H1 (cell line): ENCODE data around the gene LUC7L3. TPM values are rescaled to one million over a fixed set of nuclear protein-coding genes. Genes with fewer than 3 reads are reported as not detected.
"Not testable (repeated sequence)": the region's sequence is repeated elsewhere in the genome, so short reads cannot be mapped to it uniquely, and the experiment has no call there.

ENCODE experiments used
- CTCF ChIA-PET: fragments of 300-600 bp; sonication (Branson Sonifier 250); formaldehyde crosslinking; loops from one replicate; lab custom pipeline; 2021; ENCODE audit not compliant: partially characterized antibody; lab: Charles Lee
- POLR2A ChIA-PET: fragments of 300-600 bp; sonication (Branson Sonifier 250); formaldehyde crosslinking; loops from one replicate; lab custom pipeline; 2021; ENCODE audit warnings: inconsistent platforms; ENCODE audit not compliant: partially characterized antibody; lab: Charles Lee
- DNase-seq, 2 experiments: peaks; one replicate each; pipeline versions ENCODE4 v3.0.0 to v3.0.0-alpha.2; 2010 to 2022; ENCODE audit warnings: low spot score in 2 of 2, low read depth in 1 of 2, mixed read lengths in 1 of 2
- FAIRE-seq: peaks from 2 replicates; lab custom pipeline; 2011; peaks lifted over from hg19 to GRCh38; lab: Jason Lieb, UNC
- H2AFZ ChIP-seq: 2 replicates; pipeline ENCODE4 v1.8.1; 2012; ENCODE audit warnings: low read length, inconsistent platforms
- H2AK5ac ChIP-seq: 2 replicates; pipeline ENCODE4 v1.6.1; 2013; ENCODE audit warnings: low read depth, low read length
- H2BK120ac ChIP-seq: replicated peaks from 2 replicates; pipeline ENCODE3; 2013; ENCODE audit warnings: low read depth, low read length, inconsistent platforms
- H2BK12ac ChIP-seq: 2 replicates; pipeline ENCODE4 v1.6.1; 2013; ENCODE audit warnings: low read depth, low read length
- H2BK15ac ChIP-seq: 2 replicates; pipeline ENCODE4 v1.6.1; 2013; ENCODE audit warnings: low read length
- H2BK20ac ChIP-seq: 2 replicates; pipeline ENCODE4 v1.6.1; 2013; ENCODE audit warnings: low read length
- H2BK5ac ChIP-seq: 2 replicates; pipeline ENCODE4 v1.6.1; 2013; ENCODE audit warnings: low read depth, low read length
- H3K14ac ChIP-seq: 2 replicates; pipeline ENCODE4 v1.6.1; 2013; ENCODE audit warnings: inconsistent platforms; ENCODE audit not compliant: insufficient read length
- H3K18ac ChIP-seq: 2 replicates; pipeline ENCODE4 v1.6.1; 2013; ENCODE audit warnings: low read length; ENCODE audit errors: extremely low read depth
- H3K23ac ChIP-seq: 2 replicates; pipeline ENCODE4 v1.6.1; 2013; ENCODE audit warnings: inconsistent platforms; ENCODE audit not compliant: insufficient read length
- H3K23me2 ChIP-seq: 2 replicates; pipeline ENCODE4 v1.6.1; 2013; ENCODE audit warnings: low read depth, low read length
- H3K27ac ChIP-seq: 2 replicates; pipeline ENCODE4 v1.6.1; 2011; ENCODE audit warnings: low read depth, low read length, inconsistent platforms
- H3K27me3 ChIP-seq, 4 experiments: replicated peaks in 1 of 4; 1 replicate in 1 of 4; 2 replicates in 3 of 4; pipeline versions ENCODE4 v1.6.1 to v1.8.1; 2011 to 2013; ENCODE audit warnings: low read length in 3 of 4, mild to moderate bottlenecking in 3 of 4, inconsistent platforms in 2 of 4, mixed read lengths in 2 of 4, moderate library complexity in 1 of 4; ENCODE audit not compliant: control insufficient read depth in 3 of 4, insufficient read depth in 3 of 4; ENCODE audit errors: extremely low read depth in 1 of 4
- H3K36me3 ChIP-seq, 4 experiments: 2 replicates each; pipeline versions ENCODE4 v1.6.1 to v1.8.1; 2011 to 2013; ENCODE audit warnings: mild to moderate bottlenecking in 4 of 4, low read length in 3 of 4, moderate library complexity in 2 of 4, control low read depth in 1 of 4, inconsistent platforms in 1 of 4; ENCODE audit not compliant: insufficient read depth in 4 of 4, control insufficient read depth in 2 of 4
- H3K4ac ChIP-seq: replicated peaks from 2 replicates; pipeline ENCODE3; 2013; ENCODE audit warnings: low read length, low read depth, mixed read lengths, inconsistent platforms; ENCODE audit not compliant: insufficient read length
- H3K4me1 ChIP-seq, 4 experiments: replicated peaks in 1 of 4; 1 replicate in 1 of 4; 2 replicates in 3 of 4; pipeline versions ENCODE4 v1.6.1 to v1.8.1; 2011 to 2013; ENCODE audit warnings: low read length in 3 of 4, inconsistent platforms in 2 of 4, mixed read lengths in 1 of 4; ENCODE audit not compliant: insufficient read depth in 4 of 4, control insufficient read depth in 3 of 4
- H3K4me2 ChIP-seq, 2 experiments: 2 replicates each; pipeline versions ENCODE4 v1.6.1 to v1.8.1; 2011 to 2013; ENCODE audit warnings: low read depth in 2 of 2, low read length in 2 of 2, control low read depth in 1 of 2, inconsistent platforms in 1 of 2, mild to moderate bottlenecking in 1 of 2; ENCODE audit not compliant: insufficient read depth in 1 of 2
- H3K4me3 ChIP-seq, 4 experiments: fragments of 200-600, 300-600 bp in 1 of 4; sonication (generic), shearing (Covaris generic), sonication (Bioruptor Twin) in 1 of 4; 2 replicates each; pipeline versions ENCODE4 v1.5.1 to v1.8.1; 2011 to 2016; ENCODE audit warnings: low read length in 4 of 4, low read depth in 3 of 4, control low read depth in 2 of 4, inconsistent platforms in 2 of 4, mild to moderate bottlenecking in 2 of 4, mixed read lengths in 1 of 4, moderate library complexity in 1 of 4; ENCODE audit not compliant: insufficient read depth in 2 of 4; ENCODE audit errors: extremely low read depth in 1 of 4
- H3K56ac ChIP-seq: replicated peaks from 2 replicates; pipeline ENCODE3; 2013; ENCODE audit warnings: low read depth, mild to moderate bottlenecking, mixed read lengths, low read length, inconsistent platforms; ENCODE audit not compliant: insufficient read length
- H3K79me1 ChIP-seq: 2 replicates; pipeline ENCODE4 v1.6.1; 2013; ENCODE audit warnings: low read depth, low read length, control low read depth
- H3K79me2 ChIP-seq, 2 experiments: 2 replicates each; pipeline versions ENCODE4 v1.6.1 to v1.8.1; 2012 to 2013; ENCODE audit warnings: low read length in 2 of 2, mild to moderate bottlenecking in 2 of 2, inconsistent platforms in 1 of 2; ENCODE audit not compliant: insufficient read depth in 2 of 2, control insufficient read depth in 1 of 2
- H3K9ac ChIP-seq, 4 experiments: replicated peaks in 1 of 4; 1 replicate in 1 of 4; 2 replicates in 3 of 4; pipeline versions ENCODE4 v1.6.1 to v1.8.1; 2011 to 2013; ENCODE audit warnings: low read depth in 3 of 4, low read length in 3 of 4, control low read depth in 2 of 4, mild to moderate bottlenecking in 2 of 4, moderate library complexity in 2 of 4, inconsistent platforms in 1 of 4; ENCODE audit errors: extremely low read depth in 1 of 4
- H3K9me3 ChIP-seq, 2 experiments: 2 replicates each; pipeline versions ENCODE4 v1.6.1 to v1.8.1; 2012 to 2013; ENCODE audit warnings: mild to moderate bottlenecking in 2 of 2, moderate library complexity in 2 of 2, control low read depth in 1 of 2, inconsistent platforms in 1 of 2, low read depth in 1 of 2, low read length in 1 of 2, mixed read lengths in 1 of 2; ENCODE audit not compliant: insufficient read depth in 2 of 2
- H4K20me1 ChIP-seq, 2 experiments: replicated peaks in 1 of 2; 2 replicates each; pipeline versions ENCODE3 to v1.8.1; 2011 to 2013; ENCODE audit warnings: inconsistent platforms in 2 of 2, low read length in 2 of 2, mild to moderate bottlenecking in 1 of 2; ENCODE audit not compliant: insufficient read depth in 2 of 2, control insufficient read depth in 1 of 2
- H4K5ac ChIP-seq: 2 replicates; pipeline ENCODE4 v1.6.1; 2013; ENCODE audit warnings: low read length, low read depth, mixed read lengths, inconsistent platforms; ENCODE audit not compliant: insufficient read length
- H4K8ac ChIP-seq: 2 replicates; pipeline ENCODE4 v1.8.0; 2013; ENCODE audit warnings: mild to moderate bottlenecking, moderate library complexity, low read length, inconsistent platforms; ENCODE audit not compliant: insufficient read depth; ENCODE audit errors: extremely low read depth
- H4K91ac ChIP-seq: replicated peaks from 2 replicates; pipeline ENCODE3; 2013; ENCODE audit warnings: low read length, mixed read lengths, inconsistent platforms; ENCODE audit not compliant: insufficient read length
- BCL11A ChIP-seq, 2 experiments: IDR thresholded peaks; one replicate each; pipeline ENCODE4 v1.6.1; 2011; ENCODE audit warnings: low read depth in 2 of 2, low read length in 2 of 2, mild to moderate bottlenecking in 2 of 2
- GABPA ChIP-seq: IDR thresholded peaks from 2 replicates; pipeline ENCODE4 v1.6.1; 2011; ENCODE audit warnings: mild to moderate bottlenecking, low read length, moderate library complexity, borderline replicate concordance; ENCODE audit not compliant: insufficient read depth
- KDM4A ChIP-seq: IDR thresholded peaks from one replicate; pipeline ENCODE4 v1.7.1; 2012; ENCODE audit warnings: low read depth, mild to moderate bottlenecking, moderate library complexity, low read length, inconsistent platforms; ENCODE audit not compliant: severe bottlenecking
- RNF2 ChIP-seq: fragments of 200-900, 300-1000 bp; sonication (generic); IDR thresholded peaks from 2 replicates; pipeline ENCODE4 v1.7.1; 2016; ENCODE audit warnings: borderline replicate concordance, low read depth, mild to moderate bottlenecking, antibody characterized with exemption, low read length; ENCODE audit not compliant: poor library complexity, severe bottlenecking; ENCODE audit errors: missing control alignments
- TCF12 ChIP-seq: IDR thresholded peaks from 2 replicates; pipeline ENCODE4 v1.6.1; 2011; ENCODE audit warnings: low read depth, mild to moderate bottlenecking, low read length
- WGBS, 2 experiments: shearing (Covaris generic) in 1 of 2; methylation state at CpG; one replicate each; pipeline versions ENCODE4 v1.1.6 to v1.1.7; 2013 to 2015; ENCODE audit warnings: low lambda C conversion rate in 2 of 2, mixed read lengths in 2 of 2, inconsistent platforms in 1 of 2, low coverage in 1 of 2, missing lambda C conversion rate in 1 of 2; ENCODE audit not compliant: insufficient replicate concordance in 2 of 2, insufficient coverage in 1 of 2, insufficient read length in 1 of 2; ENCODE audit errors: extremely low coverage in 1 of 2, missing lambda C conversion rate in 1 of 2; 5-methylcytosine and 5-hydroxymethylcytosine counted together
- polyA plus RNA-seq, 7 experiments: library from polyadenylated mRNA; depleted of rRNA in 3 of 7; stranded (reverse) in 5 of 7; unstranded in 2 of 7; fragments of >200 nt in 5 of 7; fragments of 200-250 nt in 2 of 7; gene quantifications; 1 replicate in 5 of 7; 2 replicates in 1 of 7; 4 replicates in 1 of 7; pipeline versions ENCODE4 v1.2.1 to v1.2.3, GENCODE V29; 2011 to 2013; ENCODE audit warnings: missing spikeins in 2 of 7, mixed read lengths in 2 of 7
- total RNA-seq: library from RNA; stranded (reverse); fragmentation: NEBNext Ultra II Directional; extraction: Animal tissue kit (Norgen Biotek cat#: 25700); gene quantifications from 2 replicates; pipeline ENCODE4 v1.2.1, GENCODE V29; 2021

Gene LUC7L3
- total and polyA plus RNA-seq, 2 of the 8 experiments (the other 6 are each of a cell fraction or from before 2014, with no cell fraction given): 102 to 126 TPM

GRCh38 chr17:50708050-50709000, 11.1 kb upstream of the LUC7L3 start (continued):
- TF ChIP-seq RNF2 (no peak), TCF12 (no peak), BCL11A (IDR thresholded peaks at IDR 0.05; ENCODE audit: low read depth in 2 of 2, low read length in 2 of 2) (no peak), GABPA (no peak), KDM4A (no peak)

- not testable (repeated sequence) for H3K14ac ChIP-seq, H2AK5ac ChIP-seq, H3K9ac ChIP-seq, H3K79me1 ChIP-seq, H4K91ac ChIP-seq, H3K4me2 ChIP-seq, H2BK5ac ChIP-seq, H3K27ac ChIP-seq, H4K5ac ChIP-seq, H3K4me1 ChIP-seq, H4K20me1 ChIP-seq, H3K4ac ChIP-seq, H3K23ac ChIP-seq, H3K23me2 ChIP-seq, H3K4me3 ChIP-seq, H3K56ac ChIP-seq, H3K18ac ChIP-seq, H4K8ac ChIP-seq, H2BK12ac ChIP-seq, DNase-seq, FAIRE-seq, H2BK15ac ChIP-seq, H3K27me3 ChIP-seq, H3K36me3 ChIP-seq, H2BK120ac ChIP-seq, H3K9me3 ChIP-seq
- 86% methylated on average over 4 of the region's 4 CpGs; no CpG with 5 or more reads in 1 of the 2 experiments for WGBS, 2 experiments
- Histone ChIP-seq H2AFZ (peak overlapping the region; percentile 95), H2BK20ac (0 out of 2 replicates have a peak overlapping the region, but pooled peaks have one; percentile 55), H3K79me2 (peaks cover 0 to 19% of the 10 kb centered on the region in 2 experiments; a peak in 3 of 4 replicates)
- POLR2A ChIA-PET: interaction anchor here (1.3 to 5.9 kb wide), 3 partner anchors 10 to 81 kb away, joined by 3 to 34 read pairs (median 5); partner anchors contain the start of gene LUC7L3
- CTCF ChIA-PET: interaction anchor here (0.6 to 1.0 kb wide), 2 partner anchors 11 to 84 kb away, joined by 3 read pairs; no protein-coding TSS in a partner anchor
These were observed 10.3 kb upstream of the LUC7L3 start for GRCh38 chr17:50709053-50709452.
